H9 (cell line): ENCODE results near the gene ACSBG1. TPM values are rescaled to one million over a fixed set of nuclear protein-coding genes. Genes with fewer than 3 reads are reported as not detected.

Experiments used
- DNase-seq: peaks from one replicate; pipeline ENCODE4 v3.0.0-alpha.2; 2017
- H2AFZ ChIP-seq: one replicate; pipeline ENCODE4 v1.6.1; 2013; ENCODE audit warnings: mild to moderate bottlenecking, low read length, control low read depth, moderate library complexity
- H2AK5ac ChIP-seq: 2 replicates; pipeline ENCODE4 v1.6.1; 2013; ENCODE audit warnings: low read length, control low read depth, mixed read lengths; ENCODE audit not compliant: insufficient read length
- H2BK120ac ChIP-seq: one replicate; pipeline ENCODE4 v1.6.1; 2013; ENCODE audit warnings: low read depth, mild to moderate bottlenecking, low read length, control low read depth, inconsistent platforms; ENCODE audit not compliant: poor library complexity, severe bottlenecking
- H2BK12ac ChIP-seq: 2 replicates; pipeline ENCODE4 v1.6.1; 2013; ENCODE audit warnings: low read length, control low read depth, mixed read lengths, low read depth; ENCODE audit not compliant: insufficient read length
- H2BK15ac ChIP-seq: 2 replicates; pipeline ENCODE4 v1.6.1; 2013; ENCODE audit warnings: low read depth, low read length, control low read depth
- H2BK20ac ChIP-seq: one replicate; pipeline ENCODE4 v1.6.1; 2013; ENCODE audit warnings: low read depth, mild to moderate bottlenecking, low read length, control low read depth, inconsistent platforms; ENCODE audit not compliant: poor library complexity, severe bottlenecking
- H2BK5ac ChIP-seq: 2 replicates; pipeline ENCODE4 v1.6.1; 2013; ENCODE audit warnings: low read length, control low read depth, mixed read lengths; ENCODE audit not compliant: insufficient read length
- H3K14ac ChIP-seq: 2 replicates; pipeline ENCODE4 v1.6.1; 2013; ENCODE audit warnings: low read length, control low read depth; ENCODE audit not compliant: insufficient read depth
- H3K18ac ChIP-seq: 2 replicates; pipeline ENCODE4 v1.6.1; 2013; ENCODE audit warnings: low read depth, mild to moderate bottlenecking, mixed read lengths, low read length, control low read depth; ENCODE audit not compliant: insufficient read length
- H3K23ac ChIP-seq: 2 replicates; pipeline ENCODE4 v1.6.1; 2013; ENCODE audit warnings: low read length, control low read depth, mixed read lengths, low read depth; ENCODE audit not compliant: insufficient read length
- H3K23me2 ChIP-seq: 2 replicates; pipeline ENCODE4 v1.6.1; 2013; ENCODE audit warnings: low read depth, mild to moderate bottlenecking, mixed read lengths, low read length, control low read depth; ENCODE audit not compliant: insufficient read length, poor library complexity, severe bottlenecking
- H3K27ac ChIP-seq: 2 replicates; pipeline ENCODE4 v1.5.1; 2013; ENCODE audit warnings: low read length, control low read depth, mixed read lengths, low read depth; ENCODE audit not compliant: insufficient read length
- H3K27me3 ChIP-seq: 2 replicates; pipeline ENCODE4 v1.6.1; 2013; ENCODE audit warnings: low read length, control low read depth, inconsistent platforms; ENCODE audit not compliant: insufficient read depth
- H3K4ac ChIP-seq: 2 replicates; pipeline ENCODE4 v1.6.1; 2013; ENCODE audit warnings: low read depth, mild to moderate bottlenecking, control low read depth, inconsistent platforms, low read length, moderate library complexity
- H3K4me1 ChIP-seq: 2 replicates; pipeline ENCODE4 v1.6.1; 2013; ENCODE audit warnings: low read length, control low read depth, inconsistent platforms; ENCODE audit not compliant: insufficient read depth
- H3K4me2 ChIP-seq: 2 replicates; pipeline ENCODE4 v1.6.1; 2013; ENCODE audit warnings: low read length, control low read depth, mixed read lengths; ENCODE audit not compliant: insufficient read length, insufficient read depth
- H3K56ac ChIP-seq: 2 replicates; pipeline ENCODE4 v1.6.1; 2013; ENCODE audit warnings: low read depth, mild to moderate bottlenecking, mixed read lengths, low read length, control low read depth; ENCODE audit not compliant: insufficient read length
- H3K79me1 ChIP-seq: 2 replicates; pipeline ENCODE4 v1.6.1; 2013; ENCODE audit warnings: low read depth, mild to moderate bottlenecking, moderate library complexity, low read length, control low read depth, inconsistent platforms; ENCODE audit not compliant: insufficient read depth, poor library complexity, severe bottlenecking
- H3K79me2 ChIP-seq: 2 replicates; pipeline ENCODE4 v1.6.1; 2013; ENCODE audit warnings: low read length, control low read depth, inconsistent platforms; ENCODE audit not compliant: insufficient read depth
- H3K9ac ChIP-seq: 2 replicates; pipeline ENCODE4 v1.6.1; 2013; ENCODE audit warnings: low read length, control low read depth, mixed read lengths; ENCODE audit not compliant: insufficient read length; ENCODE audit errors: extremely low read depth
- H3K9me3 ChIP-seq: one replicate; pipeline ENCODE4 v1.6.1; 2013; ENCODE audit warnings: low read depth, low read length, inconsistent platforms; ENCODE audit not compliant: control insufficient read depth
- H3T11ph ChIP-seq: one replicate; pipeline ENCODE4 v1.6.1; 2013; ENCODE audit warnings: mild to moderate bottlenecking, low read length, control low read depth, inconsistent platforms
- H4K20me1 ChIP-seq: one replicate; pipeline ENCODE4 v1.6.1; 2013; ENCODE audit not compliant: control insufficient read depth, insufficient read length, insufficient read depth
- H4K5ac ChIP-seq: 2 replicates; pipeline ENCODE4 v1.6.1; 2013; ENCODE audit warnings: low read depth, mild to moderate bottlenecking, mixed read lengths, low read length, control low read depth; ENCODE audit not compliant: insufficient read length
- H4K8ac ChIP-seq: replicated peaks from 2 replicates; pipeline ENCODE4 v1.6.1; 2013; ENCODE audit warnings: low read length, control low read depth, mixed read lengths, low read depth; ENCODE audit not compliant: insufficient read length
- H4K91ac ChIP-seq: 2 replicates; pipeline ENCODE4 v1.6.1; 2013; ENCODE audit warnings: low read depth, mild to moderate bottlenecking, moderate library complexity, mixed read lengths, low read length, control low read depth; ENCODE audit not compliant: insufficient read length
- H3K27ac Mint-ChIP-seq, 3 experiments: 2 replicates in 2 of 3; 3 replicates in 1 of 3; pipeline ENCODE4 v1.8.0; 2020 to 2021; ENCODE audit warnings: mixed read lengths in 3 of 3, mild to moderate bottlenecking in 1 of 3, moderate library complexity in 1 of 3
- H3K27me3 Mint-ChIP-seq: 2 replicates; pipeline ENCODE4 v1.8.0; 2021; ENCODE audit warnings: low read depth, mild to moderate bottlenecking, moderate library complexity, mixed read lengths
- H3K36me3 Mint-ChIP-seq, 3 experiments: 2 replicates in 2 of 3; 3 replicates in 1 of 3; pipeline ENCODE4 v1.8.0; 2020 to 2021; ENCODE audit warnings: low read depth in 3 of 3, mixed read lengths in 3 of 3; ENCODE audit not compliant: insufficient read depth in 1 of 3
- H3K4me1 Mint-ChIP-seq, 2 experiments: 2 replicates each; pipeline ENCODE4 v1.8.0; 2020; ENCODE audit warnings: mixed read lengths in 2 of 2
- H3K4me3 Mint-ChIP-seq, 2 experiments: 2 replicates in 1 of 2; 3 replicates in 1 of 2; pipeline ENCODE4 v1.8.0; 2020 to 2021; ENCODE audit warnings: mild to moderate bottlenecking in 2 of 2, mixed read lengths in 2 of 2, moderate library complexity in 1 of 2
- H3K9me3 Mint-ChIP-seq, 2 experiments: 2 replicates in 1 of 2; 3 replicates in 1 of 2; pipeline ENCODE4 v1.8.0; 2020; ENCODE audit warnings: mild to moderate bottlenecking in 2 of 2, mixed read lengths in 2 of 2, moderate library complexity in 1 of 2
- WGBS: extraction: QIAGEN DNeasy Blood & Tissue Kit; methylation state at CpG from one replicate; pipeline ENCODE4 v1.1.7; 2013; ENCODE audit warnings: missing lambda C conversion rate, low lambda C conversion rate, mixed read lengths; ENCODE audit not compliant: insufficient read length; ENCODE audit errors: extremely low coverage; 5-methylcytosine and 5-hydroxymethylcytosine counted together
- total RNA-seq: library from RNA; stranded (reverse); gene quantifications from 2 replicates; pipeline ENCODE4 v1.2.1, GENCODE V29; 2021
- TF ChIP-seq, protein P1 (sequence below): fragments of 200-600 bp; sonication (generic); conservative IDR thresholded peaks from 3 replicates; pipeline ENCODE4 v1.8.0; 2021; ENCODE audit warnings: antibody characterized with exemption, mild to moderate bottlenecking

ACSBG1 gene
- total RNA-seq, 1 experiment from 2014 or later, result 2.2 TPM

DNA sequence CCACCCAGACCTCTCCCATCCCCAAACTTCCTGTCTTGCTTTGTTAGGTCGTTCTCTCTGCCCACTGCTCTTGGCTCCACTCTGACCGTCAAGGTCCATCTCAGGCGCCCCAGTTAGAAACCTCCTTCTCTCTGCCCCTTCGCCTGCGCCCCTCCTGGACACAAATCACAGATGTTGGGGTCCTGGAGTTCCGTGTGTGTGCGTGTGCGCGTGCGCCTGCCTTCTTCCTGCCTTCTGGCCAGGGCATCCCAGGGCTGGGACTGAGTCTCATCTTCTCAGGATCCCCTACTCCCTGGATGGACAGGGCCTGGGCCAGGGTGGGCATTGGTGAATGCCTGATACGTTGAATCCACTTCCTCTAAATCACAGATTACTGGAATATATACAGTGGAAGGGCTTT, 869 bp downstream of the ACSBG1 start:
- Histone ChIP-seq H3K23ac (no peak overlapping the region), H3K56ac (no peak overlapping the region), H3K79me1 (no peaks in the 10 kb centered on the region), H3K27ac (no peak overlapping the region), H3K4me1 (peaks cover 4% of the 10 kb centered on the region; the same call in 1 of the 2 replicates), H3K9me3 (no peaks in the 10 kb centered on the region), H3K14ac (no peak overlapping the region; the same call in 1 of the 2 replicates), H3K4me2 (no peak overlapping the region), H3K18ac (no peak overlapping the region), H2BK12ac (no peak overlapping the region), H2BK5ac (no peak overlapping the region), H3T11ph (no peak overlapping the region), H4K8ac (peak overlapping the region; percentile 6), H2BK20ac (no peak overlapping the region), H2BK15ac (no peak overlapping the region), H3K27me3 (no peaks in the 10 kb centered on the region), H3K4ac (no peak overlapping the region), H2BK120ac (no peak overlapping the region), H3K9ac (no peak overlapping the region), H4K20me1 (no peaks in the 10 kb centered on the region), H3K79me2 (no peaks in the 10 kb centered on the region), H2AFZ (no peak overlapping the region), H3K23me2 (no peaks in the 10 kb centered on the region), H2AK5ac (no peak overlapping the region), H4K91ac (no peak overlapping the region), H4K5ac (no peak overlapping the region)
- H3K27ac Mint-ChIP-seq, result no peak overlapping the region
- H3K4me3 Mint-ChIP-seq, result no peak overlapping the region; a peak in 1 of 5 replicates
- TF ChIP-seq, protein P1, sequence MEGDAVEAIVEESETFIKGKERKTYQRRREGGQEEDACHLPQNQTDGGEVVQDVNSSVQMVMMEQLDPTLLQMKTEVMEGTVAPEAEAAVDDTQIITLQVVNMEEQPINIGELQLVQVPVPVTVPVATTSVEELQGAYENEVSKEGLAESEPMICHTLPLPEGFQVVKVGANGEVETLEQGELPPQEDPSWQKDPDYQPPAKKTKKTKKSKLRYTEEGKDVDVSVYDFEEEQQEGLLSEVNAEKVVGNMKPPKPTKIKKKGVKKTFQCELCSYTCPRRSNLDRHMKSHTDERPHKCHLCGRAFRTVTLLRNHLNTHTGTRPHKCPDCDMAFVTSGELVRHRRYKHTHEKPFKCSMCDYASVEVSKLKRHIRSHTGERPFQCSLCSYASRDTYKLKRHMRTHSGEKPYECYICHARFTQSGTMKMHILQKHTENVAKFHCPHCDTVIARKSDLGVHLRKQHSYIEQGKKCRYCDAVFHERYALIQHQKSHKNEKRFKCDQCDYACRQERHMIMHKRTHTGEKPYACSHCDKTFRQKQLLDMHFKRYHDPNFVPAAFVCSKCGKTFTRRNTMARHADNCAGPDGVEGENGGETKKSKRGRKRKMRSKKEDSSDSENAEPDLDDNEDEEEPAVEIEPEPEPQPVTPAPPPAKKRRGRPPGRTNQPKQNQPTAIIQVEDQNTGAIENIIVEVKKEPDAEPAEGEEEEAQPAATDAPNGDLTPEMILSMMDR, result no peak
- DNase-seq, result no peak
- no peaks in the 10 kb centered on the region; a peak in 1 of 7 replicates for H3K36me3 Mint-ChIP-seq
- no peaks in the 10 kb centered on the region; a peak in 1 of 5 replicates for H3K9me3 Mint-ChIP-seq
- WGBS, result no CpG with 5 or more reads among the region's 11 CpGs
- H3K27me3 Mint-ChIP-seq, result peaks cover 3% of the 10 kb centered on the region; the same call in 1 of the 2 replicates
- H3K4me1 Mint-ChIP-seq, result peaks cover 23 to 29% of the 10 kb centered on the region in 2 experiments
